ENCODE measurements around the gene ALG3. TPM values are rescaled to one million over a fixed set of nuclear protein-coding genes. Genes with fewer than 3 reads are reported as not detected.

ALG3 gene
- total RNA-seq: 10 to 100 TPM; 38.1 to 43.8 TPM

DNA sequence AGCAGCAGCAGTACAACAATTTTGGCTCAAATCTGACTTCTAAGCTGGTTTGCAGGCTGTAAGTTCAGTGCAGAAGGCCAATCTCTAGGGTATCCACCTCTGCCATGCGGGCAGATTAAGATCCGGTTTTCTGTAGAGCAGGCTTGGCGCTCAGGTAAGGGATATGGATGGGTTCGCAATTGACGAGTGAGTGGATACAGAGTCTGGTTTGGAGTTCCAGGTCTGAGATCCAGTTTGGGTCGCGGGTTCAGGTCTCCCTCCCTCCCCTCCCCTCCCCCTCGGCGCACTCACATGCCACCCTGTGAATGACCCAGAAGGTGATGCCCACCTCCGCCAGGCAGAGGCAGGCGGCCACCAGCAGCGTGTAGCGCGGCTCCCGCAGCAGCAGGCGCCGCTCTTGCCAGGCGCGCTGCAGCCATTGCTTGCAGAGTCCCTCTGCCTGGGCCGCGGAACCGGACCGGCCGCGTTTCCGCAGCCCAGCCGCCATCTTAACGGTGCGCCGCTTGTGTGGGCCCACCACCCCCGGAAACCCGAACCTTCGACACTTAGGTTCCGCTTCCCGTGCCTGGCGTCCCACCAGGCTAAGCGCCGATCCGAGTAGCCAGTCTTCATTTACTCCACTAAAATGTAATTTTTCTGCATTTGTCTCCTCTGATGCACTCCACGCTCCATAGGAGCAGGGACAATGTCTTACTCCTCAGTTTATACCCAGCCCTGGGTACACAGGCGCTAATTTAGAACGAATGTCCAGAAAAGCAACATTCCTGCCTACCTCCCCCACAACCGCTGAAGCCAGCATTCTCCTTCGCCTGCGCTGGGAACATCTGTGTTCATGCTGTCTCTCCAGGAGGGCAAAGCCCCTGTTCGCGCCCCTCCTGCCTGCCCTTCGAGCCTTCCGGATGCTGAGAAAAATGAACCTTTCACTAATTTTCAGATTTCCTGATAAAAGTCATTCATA, at the start of gene ALG3:
ALG3 (minus strand) TSS at position 509 of the 958 bp plus-strand sequence; CDS start at position 487, 22 bp downstream.
- peaks cover 9% of the 10 kb centered on the region for H3K36me3 Mint-ChIP-seq (ENCODE audit: low read depth)
- H3K4me3 Mint-ChIP-seq: peak within 1 kb of the TSS; percentile 82
- ATAC-seq (peak; percentile 48), DNase-seq (peak; percentile 91)
- peak within 1 kb of the TSS; percentile 93 for H3K27ac Mint-ChIP-seq
- H3K9me3 Mint-ChIP-seq (ENCODE audit: insufficient read depth): no peaks in the 10 kb centered on the region
- peaks cover 12% of the 10 kb centered on the region for H3K4me1 Mint-ChIP-seq (ENCODE audit: low read depth)
- POLR2A ChIA-PET: no interaction called here
- no peaks in the 10 kb centered on the region for H3K27me3 Mint-ChIP-seq (ENCODE audit: low read depth)
- CTCF ChIA-PET: interaction anchor here (1.1 to 3.4 kb wide), 9 partner anchors 11 to 364 kb away, joined by 3 to 45 read pairs (median 7); partner anchors contain the start of genes ABCF3, PARL and VWA5B2

DNA sequence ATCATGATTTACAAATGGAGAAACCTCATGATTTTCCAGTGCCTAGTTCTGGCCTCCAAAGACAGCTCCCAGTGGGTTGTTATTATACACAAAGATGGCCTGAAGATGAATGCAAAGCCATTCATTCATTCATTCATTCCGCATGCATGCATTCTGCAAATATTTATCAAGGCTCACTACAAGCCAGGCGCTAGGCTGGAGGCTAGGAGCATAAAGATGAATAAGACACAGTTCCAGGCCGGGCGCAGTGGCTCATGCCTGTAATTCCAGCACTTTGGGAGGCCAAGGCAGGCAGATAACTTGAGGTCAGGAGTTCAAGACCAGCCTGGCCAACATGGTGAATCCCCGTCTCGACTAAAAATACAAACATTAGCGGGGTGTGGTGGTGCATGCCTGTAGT, 47.9 kb upstream of the ALG3 start:
- no peak overlapping the region for H3K4me3 Mint-ChIP-seq
- CTCF ChIA-PET: no interaction called here

DNA sequence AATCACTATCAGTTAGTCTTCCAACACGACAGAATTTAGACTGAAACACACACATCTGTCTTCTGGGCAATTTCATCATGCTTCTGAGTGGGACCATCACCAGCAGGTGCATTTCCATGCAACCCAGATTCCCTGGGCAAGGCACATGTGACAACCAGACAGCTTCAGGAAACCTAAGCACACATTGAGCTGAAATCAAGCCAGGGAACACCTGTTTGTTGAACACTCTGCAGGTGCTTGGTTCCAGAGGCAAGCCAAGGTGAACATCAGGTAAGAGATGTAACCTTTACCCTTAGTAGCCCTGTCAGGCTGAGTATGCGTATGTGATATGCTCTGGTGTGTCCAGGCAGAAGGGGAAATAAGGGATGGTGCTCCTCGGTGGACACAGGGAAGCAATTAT, 47.0 kb upstream of the ALG3 start:
- no peak for ATAC-seq
- no peak overlapping the region for H3K27ac Mint-ChIP-seq
- POLR2A ChIA-PET: no interaction called here
- H3K4me3 Mint-ChIP-seq: no peak overlapping the region
- peaks cover 21% of the 10 kb centered on the region for H3K4me1 Mint-ChIP-seq (ENCODE audit: low read depth)
- DNase-seq: no peak
- peaks cover 12% of the 10 kb centered on the region for H3K36me3 Mint-ChIP-seq (ENCODE audit: low read depth)
- no peaks in the 10 kb centered on the region for H3K9me3 Mint-ChIP-seq (ENCODE audit: insufficient read depth)
- peaks cover 11% of the 10 kb centered on the region for H3K27me3 Mint-ChIP-seq (ENCODE audit: low read depth)
- CTCF ChIA-PET: interaction anchor here (1.4 to 3.6 kb wide), 2 partner anchors 68 to 411 kb away, joined by 3 to 11 read pairs; partner anchors contain the start of gene PARL

More for the DNA sequence above, 47.9 kb upstream of the ALG3 start:
- ATAC-seq (no peak), DNase-seq (no peak)
- Mint-ChIP-seq H3K27me3 (ENCODE audit: low read depth) (peaks cover 11% of the 10 kb centered on the region), H3K9me3 (ENCODE audit: insufficient read depth) (no peaks in the 10 kb centered on the region), H3K36me3 (ENCODE audit: low read depth) (peaks cover 17% of the 10 kb centered on the region), H3K4me1 (ENCODE audit: low read depth) (peaks cover 25% of the 10 kb centered on the region), H3K27ac (no peak overlapping the region)
- POLR2A ChIA-PET: no interaction called here

DNA sequence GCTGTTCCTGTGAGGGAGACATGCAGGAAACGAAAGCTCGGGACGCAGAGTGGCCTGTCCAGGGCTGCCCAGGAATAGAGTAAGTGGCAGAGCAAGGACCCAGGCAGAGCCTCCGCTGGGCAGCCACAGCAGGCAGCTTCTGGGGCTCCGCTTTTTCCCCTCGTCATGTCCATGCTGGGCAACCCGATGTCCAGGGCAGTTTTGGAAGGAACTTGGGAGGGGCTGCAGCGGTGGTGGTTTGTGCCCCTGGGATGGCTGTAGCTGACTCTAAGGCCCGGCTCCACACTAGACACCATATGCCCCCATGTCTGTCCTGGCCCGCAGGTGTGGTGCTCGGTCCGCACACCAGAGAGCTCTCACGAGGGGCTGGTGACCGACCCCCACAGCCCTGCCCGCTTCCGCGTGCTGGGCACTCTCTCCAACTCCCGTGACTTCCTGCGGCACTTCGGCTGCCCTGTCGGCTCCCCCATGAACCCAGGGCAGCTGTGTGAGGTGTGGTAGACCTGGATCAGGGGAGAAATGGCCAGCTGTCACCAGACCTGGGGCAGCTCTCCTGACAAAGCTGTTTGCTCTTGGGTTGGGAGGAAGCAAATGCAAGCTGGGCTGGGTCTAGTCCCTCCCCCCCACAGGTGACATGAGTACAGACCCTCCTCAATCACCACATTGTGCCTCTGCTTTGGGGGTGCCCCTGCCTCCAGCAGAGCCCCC, 43.1 kb upstream of the ALG3 start:
- H3K27ac Mint-ChIP-seq: no peak overlapping the region
- ATAC-seq (no peak), DNase-seq (no peak)
- H3K9me3 Mint-ChIP-seq (ENCODE audit: insufficient read depth): no peaks in the 10 kb centered on the region
- POLR2A ChIA-PET: no interaction called here
- CTCF ChIA-PET: interaction anchor here (1.3 to 4.1 kb wide), 2 partner anchors 39 to 65 kb away, joined by 3 to 33 read pairs; no protein-coding TSS in a partner anchor
- no peaks in the 10 kb centered on the region for H3K36me3 Mint-ChIP-seq (ENCODE audit: low read depth)
- H3K27me3 Mint-ChIP-seq (ENCODE audit: low read depth): peaks cover 10% of the 10 kb centered on the region
- H3K4me1 Mint-ChIP-seq (ENCODE audit: low read depth): peaks cover 2% of the 10 kb centered on the region
- no peak overlapping the region for H3K4me3 Mint-ChIP-seq

DNA sequence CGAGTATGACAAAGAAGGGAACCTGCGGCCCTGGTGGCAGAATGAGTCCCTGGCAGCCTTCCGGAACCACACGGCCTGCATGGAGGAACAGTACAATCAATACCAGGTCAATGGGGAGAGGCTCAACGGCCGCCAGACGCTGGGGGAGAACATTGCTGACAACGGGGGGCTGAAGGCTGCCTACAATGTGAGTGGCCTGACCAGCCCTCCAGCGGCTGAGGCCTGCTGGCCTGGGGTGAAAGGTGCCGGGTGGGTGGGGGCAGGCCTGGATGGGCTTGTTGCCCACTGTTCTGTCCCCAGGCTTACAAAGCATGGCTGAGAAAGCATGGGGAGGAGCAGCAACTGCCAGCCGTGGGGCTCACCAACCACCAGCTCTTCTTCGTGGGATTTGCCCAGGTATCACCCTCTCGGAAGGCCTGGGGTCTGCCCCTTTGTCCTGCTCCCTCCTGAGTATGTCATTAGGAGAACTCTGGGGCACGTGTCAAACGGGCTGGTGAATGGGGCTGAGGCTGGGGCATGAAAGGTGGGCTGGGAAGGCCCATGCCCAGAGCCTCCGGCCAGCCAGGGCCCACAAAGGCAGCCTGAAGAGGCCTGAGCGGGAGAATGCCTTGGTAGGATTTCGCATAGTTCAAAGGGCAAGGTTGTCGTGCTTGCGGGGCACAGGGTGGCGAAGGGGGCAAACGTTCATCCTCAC, 42.4 kb upstream of the ALG3 start:
- H3K27ac Mint-ChIP-seq: no peak overlapping the region
- ATAC-seq (no peak), DNase-seq (no peak)
- peaks cover 2% of the 10 kb centered on the region for H3K4me1 Mint-ChIP-seq (ENCODE audit: low read depth)
- no peaks in the 10 kb centered on the region for H3K36me3 Mint-ChIP-seq (ENCODE audit: low read depth)
- H3K4me3 Mint-ChIP-seq: no peak overlapping the region
- peaks cover 11% of the 10 kb centered on the region for H3K27me3 Mint-ChIP-seq (ENCODE audit: low read depth)
- POLR2A ChIA-PET: no interaction called here
- CTCF ChIA-PET: interaction anchor here (1.3 to 4.1 kb wide), 3 partner anchors 38 to 64 kb away, joined by 3 to 33 read pairs (median 3); no protein-coding TSS in a partner anchor
- H3K9me3 Mint-ChIP-seq (ENCODE audit: insufficient read depth): no peaks in the 10 kb centered on the region

DNA sequence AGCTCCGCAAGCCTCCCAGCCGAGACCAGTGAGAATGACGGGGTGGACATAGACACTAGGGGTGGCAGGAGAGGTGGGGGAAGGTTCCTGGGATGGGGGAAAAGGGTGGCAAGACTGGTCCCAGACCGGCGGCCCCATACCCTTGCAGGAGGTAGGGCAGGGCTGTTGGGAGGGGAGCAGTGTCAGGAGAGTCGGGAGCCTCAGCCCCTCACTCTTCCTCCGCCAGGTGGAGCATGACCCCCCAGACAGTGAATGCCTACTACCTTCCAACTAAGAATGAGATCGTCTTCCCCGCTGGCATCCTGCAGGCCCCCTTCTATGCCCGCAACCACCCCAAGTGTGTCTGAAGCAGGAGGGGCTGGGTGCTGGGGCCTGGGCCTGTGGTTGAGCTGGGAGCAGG, 41.6 kb upstream of the ALG3 start:
- Mint-ChIP-seq H3K4me3 (no peak overlapping the region), H3K27me3 (ENCODE audit: low read depth) (peaks cover 14% of the 10 kb centered on the region), H3K36me3 (ENCODE audit: low read depth) (no peaks in the 10 kb centered on the region), H3K27ac (no peak overlapping the region), H3K9me3 (ENCODE audit: insufficient read depth) (no peaks in the 10 kb centered on the region), H3K4me1 (ENCODE audit: low read depth) (peaks cover 2% of the 10 kb centered on the region)
- CTCF ChIA-PET: interaction anchor here (1.2 to 4.1 kb wide), 3 partner anchors 28 to 63 kb away, joined by 3 to 33 read pairs (median 3); no protein-coding TSS in a partner anchor
- ATAC-seq (no peak), DNase-seq (no peak)
- POLR2A ChIA-PET: no interaction called here

DNA sequence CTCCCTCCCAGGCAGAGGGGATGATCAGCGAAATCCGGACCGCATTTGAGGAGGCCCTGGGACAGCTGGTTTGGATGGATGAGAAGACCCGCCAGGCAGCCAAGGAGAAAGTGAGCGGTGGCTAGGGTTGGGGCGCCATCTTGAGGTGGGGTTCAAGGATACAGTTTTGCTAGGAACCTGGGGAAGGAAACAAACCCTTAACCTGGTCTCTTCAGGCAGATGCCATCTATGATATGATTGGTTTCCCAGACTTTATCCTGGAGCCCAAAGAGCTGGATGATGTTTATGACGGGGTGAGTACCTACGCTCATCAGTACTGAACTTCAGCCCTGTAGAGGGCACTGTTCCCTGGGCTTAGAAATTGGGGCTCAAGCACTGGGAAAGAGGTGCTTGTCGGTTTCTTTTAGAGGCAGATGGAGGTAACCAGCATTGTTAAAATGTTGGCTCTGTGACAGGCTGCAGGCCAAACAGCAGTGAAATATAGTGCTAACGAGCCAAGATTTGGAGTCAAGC, 40.7 kb upstream of the ALG3 start:
- H3K9me3 Mint-ChIP-seq (ENCODE audit: insufficient read depth): no peaks in the 10 kb centered on the region
- no peak overlapping the region for H3K4me3 Mint-ChIP-seq
- H3K27ac Mint-ChIP-seq: no peak overlapping the region
- peaks cover 2% of the 10 kb centered on the region for H3K4me1 Mint-ChIP-seq (ENCODE audit: low read depth)
- H3K27me3 Mint-ChIP-seq (ENCODE audit: low read depth): peaks cover 8% of the 10 kb centered on the region
- CTCF ChIA-PET: interaction anchor here (1.0 to 4.1 kb wide), 9 partner anchors 27 to 405 kb away, joined by 3 to 33 read pairs (median 3); partner anchors contain the start of genes EEF1AKMT4 and PARL
- DNase-seq (peak; percentile 77), ATAC-seq (peak; percentile 77)
- no peaks in the 10 kb centered on the region for H3K36me3 Mint-ChIP-seq (ENCODE audit: low read depth)
- POLR2A ChIA-PET: no interaction called here

DNA sequence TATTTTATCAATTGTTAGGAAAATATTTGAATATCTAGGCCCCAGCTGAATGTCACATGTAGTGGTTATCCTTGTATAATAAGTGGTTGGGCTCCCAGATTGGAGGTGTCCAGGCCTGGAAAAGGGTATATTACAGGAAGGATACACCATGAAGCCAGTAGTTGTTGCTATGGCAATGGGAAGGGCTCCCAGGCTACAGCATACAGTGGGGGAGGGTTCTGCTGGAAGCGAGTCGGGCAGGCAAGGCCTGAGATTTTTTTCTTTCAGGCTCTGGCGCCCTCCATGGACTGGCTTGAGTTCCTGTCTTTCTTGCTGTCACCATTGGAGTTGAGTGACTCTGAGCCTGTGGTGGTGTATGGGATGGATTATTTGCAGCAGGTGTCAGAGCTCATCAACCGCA, 35.9 kb upstream of the ALG3 start:
- Mint-ChIP-seq H3K27me3 (ENCODE audit: low read depth) (peaks cover 9% of the 10 kb centered on the region), H3K4me3 (no peak overlapping the region), H3K4me1 (ENCODE audit: low read depth) (peaks cover 2% of the 10 kb centered on the region), H3K9me3 (ENCODE audit: insufficient read depth) (no peaks in the 10 kb centered on the region), H3K36me3 (ENCODE audit: low read depth) (no peaks in the 10 kb centered on the region), H3K27ac (no peak overlapping the region)
- ATAC-seq (no peak), DNase-seq (peak; percentile 43)
- POLR2A ChIA-PET: no interaction called here
- CTCF ChIA-PET: interaction anchor here (0.7 to 0.9 kb wide), 3 partner anchors 57 to 389 kb away, joined by 3 to 6 read pairs (median 3); no protein-coding TSS in a partner anchor

DNA sequence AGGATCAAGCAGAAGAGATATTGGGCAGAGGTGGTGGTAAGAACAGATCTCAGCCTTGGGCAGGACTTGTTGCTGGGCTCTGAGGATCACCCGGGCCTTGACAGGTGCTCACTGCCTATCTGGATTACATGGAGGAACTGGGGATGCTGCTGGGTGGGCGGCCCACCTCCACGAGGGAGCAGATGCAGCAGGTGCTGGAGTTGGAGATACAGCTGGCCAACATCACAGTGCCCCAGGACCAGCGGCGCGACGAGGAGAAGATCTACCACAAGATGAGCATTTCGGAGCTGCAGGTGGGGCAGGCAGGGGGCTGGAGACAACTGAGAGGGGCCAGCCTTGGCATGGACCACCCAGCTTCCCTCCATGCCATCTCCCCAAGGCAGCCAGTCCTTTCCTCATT, 34.9 kb upstream of the ALG3 start:
- H3K36me3 Mint-ChIP-seq (ENCODE audit: low read depth): no peaks in the 10 kb centered on the region
- no peak for DNase-seq
- ChIA-PET POLR2A (no interaction called here), CTCF (no interaction called here)
- H3K4me3 Mint-ChIP-seq: no peak overlapping the region
- ATAC-seq: no peak
- no peak overlapping the region for H3K27ac Mint-ChIP-seq
- H3K9me3 Mint-ChIP-seq (ENCODE audit: insufficient read depth): no peaks in the 10 kb centered on the region
- H3K27me3 Mint-ChIP-seq (ENCODE audit: low read depth): peaks cover 13% of the 10 kb centered on the region
- no peaks in the 10 kb centered on the region for H3K4me1 Mint-ChIP-seq (ENCODE audit: low read depth)

DNA sequence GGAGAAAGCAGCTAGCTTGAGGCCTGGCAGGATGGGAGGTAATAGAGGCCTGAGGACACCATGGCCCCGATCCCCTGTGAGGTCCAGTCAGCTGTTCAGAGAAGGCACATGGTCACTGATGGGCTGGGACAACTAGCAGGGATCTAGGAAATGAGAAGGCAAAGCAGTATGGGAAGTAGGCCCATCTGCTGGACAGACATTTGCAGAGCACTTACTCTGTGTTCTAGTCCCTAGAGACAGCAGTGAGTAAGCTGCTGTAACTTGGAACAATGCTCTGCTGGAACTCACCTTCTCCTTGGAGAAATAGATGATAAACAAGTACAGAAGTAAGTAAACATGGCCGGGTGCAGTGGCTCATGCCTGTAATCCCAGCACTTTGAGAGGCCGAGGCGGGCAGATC, 34.2 kb upstream of the ALG3 start:
- H3K27ac Mint-ChIP-seq: no peak overlapping the region
- no peak for ATAC-seq
- H3K4me1 Mint-ChIP-seq (ENCODE audit: low read depth): no peaks in the 10 kb centered on the region
- H3K27me3 Mint-ChIP-seq (ENCODE audit: low read depth): peaks cover 14% of the 10 kb centered on the region
- CTCF ChIA-PET: interaction anchor here (0.7 kb wide), 1 partner anchor 56 kb away, joined by 3 read pairs; no protein-coding TSS in a partner anchor
- DNase-seq: no peak
- POLR2A ChIA-PET: no interaction called here
- H3K4me3 Mint-ChIP-seq: no peak overlapping the region
- no peaks in the 10 kb centered on the region for H3K9me3 Mint-ChIP-seq (ENCODE audit: insufficient read depth)
- no peaks in the 10 kb centered on the region for H3K36me3 Mint-ChIP-seq (ENCODE audit: low read depth)

DNA sequence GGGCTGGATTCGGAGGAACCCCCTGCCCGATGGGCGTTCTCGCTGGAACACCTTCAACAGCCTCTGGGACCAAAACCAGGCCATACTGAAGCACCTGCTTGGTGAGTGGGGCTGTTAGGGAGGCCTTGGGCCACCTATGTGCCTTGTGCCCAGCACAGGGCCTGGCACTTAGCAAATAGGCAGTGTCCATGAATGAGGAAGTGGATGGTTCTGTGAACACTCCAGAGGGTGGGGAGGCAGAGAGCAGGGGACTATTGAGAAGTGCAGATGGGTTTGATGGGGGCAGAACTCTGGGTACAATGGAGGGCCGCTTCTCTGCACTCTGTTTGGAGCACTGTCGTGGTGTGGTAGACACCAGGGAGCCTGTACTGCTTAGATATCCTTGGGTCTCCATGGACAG, 28.6 kb upstream of the ALG3 start:
- Mint-ChIP-seq H3K36me3 (ENCODE audit: low read depth) (no peaks in the 10 kb centered on the region), H3K27me3 (ENCODE audit: low read depth) (peaks cover 36% of the 10 kb centered on the region), H3K9me3 (ENCODE audit: insufficient read depth) (no peaks in the 10 kb centered on the region), H3K4me1 (ENCODE audit: low read depth) (no peaks in the 10 kb centered on the region), H3K4me3 (no peak overlapping the region), H3K27ac (no peak overlapping the region)
- ATAC-seq: peak; percentile 15
- no peak for DNase-seq
- POLR2A ChIA-PET: no interaction called here
- CTCF ChIA-PET: no interaction called here

All from activated CD8-positive, alpha-beta T cell treated with anti-CD3 and anti-CD28 coated beads, Interleukin-2, amount 10 ng/mL, durations not matched to agents 7 days and 5 days (primary cell).